Superior temporal gyrus (tissue), 1 donor: Measurements from ENCODE around the gene CAPN2.
"Not testable (repeated sequence)": the region's sequence is repeated elsewhere in the genome, so short reads cannot be mapped to it uniquely, and the experiment has no call there.

Source experiments
- DNase-seq: peaks from one replicate; pipeline ENCODE4 v3.0.0-alpha.2; 2016; ENCODE audit errors: extremely low spot score

Gene CAPN2

GRCh38 chr1:223717123-223717522 lies 4.8 kb downstream of the CAPN2 start:
- no peak for DNase-seq

GRCh38 chr1:223717695-223718363 lies 5.5 kb downstream of the CAPN2 start:
- DNase-seq = no peak

- no peak for DNase-seq
Observed at GRCh38 chr1:223718850-223719249, 6.5 kb downstream of the CAPN2 start.

DNA sequence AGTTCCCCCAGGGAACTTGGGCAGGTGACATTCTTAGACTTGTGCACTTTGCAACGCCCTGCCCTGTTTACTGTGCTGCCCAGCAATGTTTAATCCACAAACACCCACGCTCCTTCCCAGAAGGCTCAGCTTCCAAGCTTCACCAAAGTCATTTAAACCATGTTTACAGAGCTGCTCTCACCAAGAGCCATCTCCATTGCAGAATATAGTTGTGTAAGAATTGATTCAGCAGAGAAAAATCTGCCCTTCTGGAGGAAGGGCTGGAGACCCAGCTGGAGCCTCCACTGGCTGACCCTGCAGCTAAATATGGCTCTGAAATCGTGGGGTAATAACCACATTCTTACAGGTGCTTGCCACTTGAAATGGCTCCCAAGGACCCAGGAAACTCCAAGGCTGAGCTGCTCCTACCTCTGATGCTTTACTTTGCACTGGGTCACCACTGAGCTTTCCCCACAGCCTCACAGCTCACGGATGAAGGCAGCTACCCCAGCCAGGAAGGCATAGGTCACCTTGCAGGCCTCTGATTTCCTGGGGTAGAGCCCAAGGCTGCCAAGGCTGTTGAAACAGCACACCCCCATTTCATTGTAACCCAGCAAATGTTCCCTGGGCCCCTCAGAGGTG lies 8.7 kb downstream of the CAPN2 start:
- no peak for DNase-seq

GRCh38 chr1:223721658-223722607 lies 9.6 kb downstream of the CAPN2 start:
- DNase-seq = no peak

DNA sequence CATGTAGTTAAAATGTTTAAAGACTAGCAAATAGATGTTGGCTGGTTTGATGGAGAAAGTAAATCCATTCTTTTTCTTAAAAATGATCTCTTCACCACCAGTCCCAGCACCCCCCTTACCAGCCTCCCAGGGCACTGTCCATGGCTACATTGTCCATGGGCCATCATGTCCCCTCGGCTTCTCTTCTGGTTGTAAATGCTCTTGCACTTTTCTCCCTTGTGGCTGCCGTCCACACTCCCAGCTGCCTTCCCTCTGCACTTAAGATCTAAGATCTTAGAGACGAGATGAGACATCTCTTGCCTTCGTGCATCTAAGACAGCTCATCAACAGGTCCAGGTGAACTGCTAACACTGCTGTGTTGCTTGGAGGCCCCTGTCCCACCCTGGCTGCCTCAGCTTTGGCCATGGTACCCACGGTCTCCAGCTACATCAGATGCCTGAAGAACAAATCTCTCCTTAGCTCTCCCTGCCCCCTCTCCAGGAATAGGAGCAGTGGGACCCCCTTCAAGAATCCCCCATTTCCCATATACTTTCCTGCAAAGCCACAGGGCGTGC lies 11.1 kb downstream of the CAPN2 start:
- no peak for DNase-seq

DNA sequence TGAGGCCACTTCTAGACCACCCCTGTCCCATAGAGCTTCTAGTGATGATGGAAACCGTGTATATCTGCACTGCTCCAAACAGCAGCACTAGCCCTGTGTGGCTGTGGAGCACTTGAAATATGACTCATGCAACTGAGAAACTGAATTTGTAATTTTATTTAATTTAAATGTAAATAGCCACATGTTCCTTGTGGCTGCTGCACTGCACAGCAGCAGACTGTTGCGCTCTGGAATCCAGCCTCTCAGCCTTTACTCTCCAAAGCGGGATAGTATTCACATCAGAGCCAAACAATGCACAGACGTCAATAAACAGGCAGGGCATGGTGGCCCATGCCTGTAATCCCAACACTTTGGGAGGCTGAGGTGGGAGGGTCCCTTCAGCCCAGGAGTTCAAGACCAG lies 12.0 kb downstream of the CAPN2 start:
- DNase-seq = no peak

GRCh38 chr1:223725578-223725977 lies 13.2 kb downstream of the CAPN2 start:
- no peak for DNase-seq

DNA sequence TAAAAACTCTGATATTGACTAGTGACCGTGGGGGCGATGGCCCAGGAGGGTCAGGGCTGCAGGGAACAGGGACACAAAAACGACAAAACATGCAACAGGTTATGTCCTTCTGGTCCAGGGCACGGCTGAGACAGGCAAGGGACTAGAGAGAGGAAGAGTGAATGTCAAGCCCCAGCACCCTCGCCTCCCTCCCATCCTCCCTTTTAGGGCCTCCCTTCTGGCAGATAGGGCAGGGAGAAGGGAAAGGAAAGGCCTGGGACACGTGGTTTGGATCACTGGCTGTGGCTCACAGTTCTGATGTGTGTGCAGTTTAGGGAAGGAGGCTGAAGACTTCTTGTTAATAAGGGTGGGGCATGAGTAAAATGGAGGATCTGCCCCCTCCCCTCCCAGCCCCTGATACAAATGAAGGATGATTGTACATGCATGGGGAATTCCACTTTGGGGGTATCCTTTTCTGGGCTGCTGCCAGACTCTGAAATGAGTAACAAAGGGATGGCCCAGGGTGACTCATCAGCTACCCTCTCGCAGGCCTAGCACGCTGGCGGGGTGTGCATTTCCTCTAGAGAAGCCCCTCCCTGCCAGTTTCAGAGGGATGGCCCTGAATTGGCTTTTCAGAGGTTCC lies 14.2 kb downstream of the CAPN2 start:
- DNase-seq = no peak

- DNase-seq = no peak
Observed at GRCh38 chr1:223727541-223727940, 15.2 kb downstream of the CAPN2 start.

DNA sequence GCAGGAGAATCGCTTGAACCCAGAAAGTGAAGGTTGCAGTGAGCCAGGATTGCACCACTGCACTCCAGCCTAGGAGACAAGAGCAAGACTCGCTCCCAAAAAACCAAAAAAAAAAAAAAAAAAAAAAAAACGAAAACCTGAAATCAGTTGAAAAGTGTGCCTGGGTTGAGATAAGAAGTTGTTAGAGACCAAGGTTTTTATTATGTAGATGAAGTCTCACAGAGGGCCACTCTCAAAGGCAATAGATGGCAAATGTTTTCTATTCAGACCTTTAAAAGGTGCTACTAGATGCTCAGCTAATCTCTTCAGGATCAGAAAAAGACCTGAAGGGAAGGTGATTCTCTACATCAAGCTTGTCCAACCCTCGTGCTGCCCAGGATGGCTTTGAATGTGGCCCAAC lies 17.6 kb downstream of the CAPN2 start:
- DNase-seq = no peak

DNA sequence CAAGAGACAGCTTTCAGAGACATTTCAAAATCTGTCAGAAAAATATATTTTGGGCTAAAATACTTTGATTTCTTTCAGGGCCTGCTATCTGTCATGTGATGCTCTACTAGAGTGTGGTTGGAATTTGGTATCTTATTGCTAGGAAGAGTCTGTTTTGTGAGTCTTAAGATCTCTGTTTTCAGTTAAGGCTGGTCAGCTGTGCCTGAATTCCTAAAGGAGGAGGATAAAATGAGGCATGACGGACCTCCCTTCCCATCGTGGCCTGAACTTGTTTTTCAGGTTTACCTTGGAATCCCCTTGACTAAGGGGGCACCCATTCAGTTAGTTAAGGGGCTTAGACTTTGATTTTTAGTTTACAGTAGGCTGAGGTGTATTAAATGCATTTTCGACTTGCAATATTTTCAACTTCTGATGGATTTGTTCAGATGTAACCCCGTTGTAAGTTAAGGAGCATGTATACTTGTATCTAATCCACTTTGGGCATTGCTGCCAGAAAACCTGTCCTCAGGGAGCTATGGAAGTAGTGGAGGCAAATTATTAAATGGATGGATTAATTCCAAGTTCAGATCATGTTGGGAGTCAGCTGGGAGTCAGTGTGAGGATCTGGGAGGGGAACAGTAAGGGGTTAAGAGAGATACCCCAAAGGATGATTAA lies 18.3 kb downstream of the CAPN2 start:
- DNase-seq = no peak

DNA sequence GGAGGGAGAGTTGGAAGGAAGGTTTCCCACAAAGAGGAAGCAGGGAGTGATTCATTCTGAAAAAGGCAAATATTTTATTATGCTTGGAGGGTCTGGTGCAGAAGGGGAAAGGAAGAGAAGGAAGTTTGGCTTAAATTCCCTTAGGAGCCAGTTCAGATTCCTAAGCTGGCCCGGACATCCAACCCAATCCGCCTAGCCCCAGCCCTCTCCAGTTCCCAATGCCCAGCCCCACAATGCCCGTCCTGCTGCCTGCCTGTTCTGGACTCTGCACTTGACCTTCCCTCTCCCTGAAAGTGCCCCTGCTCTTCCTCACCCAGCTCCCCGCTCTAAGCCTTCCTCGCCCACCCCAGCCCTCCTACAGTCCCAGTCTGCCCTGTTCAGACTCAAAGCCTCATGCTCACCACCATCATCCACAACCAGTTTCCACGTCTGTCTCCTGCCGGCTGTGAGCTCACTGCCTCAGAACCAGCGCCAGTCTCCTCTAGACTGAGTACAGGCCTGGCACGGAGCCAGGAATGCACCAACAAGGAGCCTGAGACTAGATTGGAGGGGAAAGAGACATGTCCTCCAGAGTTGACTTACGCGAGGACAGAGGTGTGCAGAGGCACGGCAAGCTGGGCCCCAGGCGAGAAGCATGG lies 18.9 kb downstream of the CAPN2 start:
- no peak for DNase-seq

- no peak for DNase-seq
Observed at GRCh38 chr1:223732993-223733798, 20.9 kb downstream of the CAPN2 start.

DNA sequence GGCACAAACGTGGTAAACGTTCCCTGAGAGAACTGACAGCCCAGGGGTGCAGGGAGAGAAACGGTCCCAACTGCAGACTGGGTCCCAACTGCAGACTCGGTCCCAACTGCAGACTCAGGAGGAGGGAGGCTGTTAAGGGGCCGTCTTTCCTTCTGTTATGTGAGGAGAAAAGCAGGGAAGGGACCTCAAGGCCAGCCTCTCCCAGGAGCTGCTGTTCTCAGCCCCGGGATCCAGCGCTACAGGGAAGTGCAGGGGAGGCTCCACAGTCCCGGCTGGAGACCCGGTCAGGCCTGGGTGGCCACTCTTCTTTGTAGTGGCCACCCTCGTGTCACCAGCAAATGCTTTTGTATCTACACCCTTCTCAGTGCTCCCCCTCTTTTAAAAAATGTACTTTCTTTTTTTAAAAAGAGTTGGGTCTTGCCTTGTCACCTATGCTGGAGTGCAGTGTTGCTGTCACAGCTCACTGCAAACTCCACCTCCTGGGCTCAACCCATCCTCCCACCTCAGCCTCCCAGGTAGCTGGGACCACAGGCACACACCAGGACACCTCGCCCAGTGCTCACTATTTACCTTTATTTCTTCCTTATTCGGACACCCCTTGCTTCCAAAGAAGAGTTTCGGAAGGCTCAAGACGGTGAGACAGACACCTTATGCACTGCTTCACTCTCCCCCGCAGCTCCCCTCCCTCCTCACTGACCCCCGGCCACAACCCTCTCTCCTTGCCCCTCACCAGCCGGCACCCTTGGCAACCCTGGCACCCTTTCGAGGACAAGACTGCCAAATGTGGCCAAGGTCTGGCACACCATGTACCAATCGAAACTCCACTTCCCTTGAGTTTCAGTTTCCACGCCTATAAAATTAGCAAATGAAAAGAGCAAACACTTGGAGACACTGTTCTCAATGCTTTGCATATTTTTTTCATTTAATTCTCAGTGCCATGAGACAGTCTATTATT lies 21.8 kb downstream of the CAPN2 start:
- no peak for DNase-seq

GRCh38 chr1:223736638-223737037 lies 24.3 kb downstream of the CAPN2 start:
- DNase-seq = not testable (repeated sequence)

- no peak for DNase-seq
Observed at GRCh38 chr1:223737342-223737741, 25.0 kb downstream of the CAPN2 start.

DNA sequence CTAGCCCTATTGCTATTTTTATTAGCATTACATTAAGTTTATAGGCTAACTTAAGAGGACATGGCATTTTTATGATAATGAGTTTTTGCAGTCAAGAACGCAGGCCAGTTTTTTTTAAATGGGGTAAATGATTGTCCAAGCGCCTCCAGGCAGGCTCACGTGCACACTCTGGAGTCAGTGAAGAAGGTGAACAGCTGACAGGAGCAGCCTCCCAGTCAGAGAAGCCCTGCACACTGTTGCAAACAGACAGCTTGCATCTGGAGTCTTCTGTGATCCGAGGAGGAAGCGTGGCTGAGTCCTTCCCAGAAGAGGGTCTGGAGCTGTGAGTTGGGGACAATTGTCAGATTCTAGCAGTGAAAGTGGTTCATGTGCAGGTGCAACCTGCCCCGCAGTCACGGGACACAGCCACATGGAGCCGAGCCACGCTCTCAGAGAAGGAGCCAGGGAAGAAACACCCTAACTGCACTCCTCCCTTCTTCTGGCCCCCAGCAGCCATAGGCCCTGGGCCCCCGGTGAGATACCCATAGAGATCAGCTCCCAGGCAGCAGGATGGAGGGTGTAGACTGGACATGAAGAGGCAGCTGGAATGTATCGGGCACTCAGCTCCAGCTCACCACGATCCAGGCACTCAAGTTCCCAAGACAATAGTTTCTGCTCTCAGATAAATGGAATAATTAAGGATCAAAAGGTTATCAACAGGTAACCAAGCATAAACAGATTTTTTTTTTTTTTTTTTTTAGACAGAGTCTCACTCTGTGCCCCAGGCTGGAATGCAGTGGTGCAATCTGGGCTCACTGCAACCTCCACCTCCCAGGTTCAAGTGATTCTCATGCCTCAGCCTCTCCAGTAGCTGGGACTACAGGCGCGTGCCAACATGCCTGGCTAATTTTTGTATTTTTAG lies 26.4 kb downstream of the CAPN2 start:
- DNase-seq = no peak
